AG09309 (cell line): ENCODE measurements around the gene PRIM2.
A peak's percentile ranks its signal among the peaks of the same experiment; 100 is the strongest.
"Not testable (repeated sequence)": the region's sequence is repeated elsewhere in the genome, so short reads cannot be mapped to it uniquely, and the experiment has no call there.

Experiments used
- DNase-seq: peaks from one replicate; pipeline ENCODE4 v3.0.0-alpha.2; 2010; ENCODE audit warnings: low read depth
- H3K4me3 ChIP-seq: 2 replicates; pipeline ENCODE4 v1.5.1; 2011; ENCODE audit warnings: mild to moderate bottlenecking, low read depth, low read length, moderate library complexity; ENCODE audit not compliant: control insufficient read depth

PRIM2 gene

DNA sequence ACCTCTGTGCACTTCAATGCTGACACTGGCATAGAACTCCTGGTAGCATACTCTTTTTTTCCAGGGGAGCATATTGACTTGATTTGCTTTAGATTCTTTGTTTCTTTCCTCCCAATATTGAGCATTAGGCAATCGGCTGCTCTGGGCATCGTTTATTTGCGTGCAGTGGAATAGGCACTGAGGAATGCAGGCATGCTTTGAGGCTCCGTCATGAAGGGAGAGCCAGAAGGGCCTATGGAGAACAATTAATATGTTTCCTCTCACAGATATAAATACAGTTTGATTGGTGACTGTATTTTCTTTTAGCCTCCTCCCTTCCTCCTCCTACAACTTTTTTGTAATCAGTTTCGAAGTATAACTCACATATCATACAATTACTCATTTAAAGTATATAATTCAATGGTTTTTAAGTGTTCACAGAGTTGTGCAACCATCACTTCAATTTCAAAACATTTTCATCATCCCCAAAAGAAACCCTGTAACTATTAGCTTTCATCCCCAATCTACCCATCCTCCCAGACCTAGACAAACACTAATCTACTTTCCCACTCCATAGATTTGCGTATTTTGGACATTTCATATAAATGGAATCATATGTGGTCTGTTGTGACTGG, 157.5 kb downstream of the PRIM2 start:
- peak; percentile 87 for DNase-seq
- not testable (repeated sequence) for H3K4me3 ChIP-seq

DNA sequence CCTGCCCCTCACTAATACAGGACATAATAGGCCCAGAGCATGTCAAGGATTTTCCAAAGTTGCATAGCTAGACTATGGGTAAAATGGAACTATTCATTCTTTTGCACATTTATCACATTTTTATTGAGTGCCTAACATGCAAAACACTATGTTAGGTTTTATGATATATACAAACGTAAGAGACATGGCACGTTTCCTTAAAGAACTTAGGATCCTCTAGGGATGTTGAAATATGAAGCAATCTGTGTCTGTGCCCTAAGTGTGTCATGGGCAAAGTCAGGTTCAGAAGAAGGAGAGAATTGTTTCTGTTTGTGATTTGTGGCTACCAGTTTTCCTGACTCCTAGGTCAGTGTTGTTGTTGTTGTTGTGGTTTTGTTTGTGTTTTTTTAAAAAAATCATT, 158.2 kb downstream of the PRIM2 start:
- DNase-seq, result peak; percentile 31
- not testable (repeated sequence) for H3K4me3 ChIP-seq

DNA sequence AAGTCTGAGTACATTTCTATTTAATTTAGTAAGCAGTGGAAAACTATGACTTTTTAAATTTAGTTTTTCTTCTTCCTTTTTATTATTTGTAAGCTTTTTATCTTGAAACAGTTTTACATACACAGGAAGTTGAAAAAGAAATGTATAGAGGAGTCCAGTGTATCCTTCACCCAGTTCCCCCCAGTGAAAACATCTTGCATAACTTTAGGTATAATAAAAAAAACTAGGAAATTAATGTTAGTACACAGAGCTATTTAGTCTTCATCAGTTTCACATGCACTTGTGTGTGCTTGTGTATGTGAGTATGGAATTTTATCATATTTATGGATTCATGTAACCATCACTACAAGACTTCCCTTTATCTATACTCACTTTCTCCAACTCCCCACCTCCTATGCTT, 162.8 kb downstream of the PRIM2 start:
- H3K4me3 ChIP-seq, DNase-seq: not testable (repeated sequence)

GRCh38 chr6:57481121-57481520, 163.7 kb downstream of the PRIM2 start:
- not testable (repeated sequence) for H3K4me3 ChIP-seq, DNase-seq

DNA sequence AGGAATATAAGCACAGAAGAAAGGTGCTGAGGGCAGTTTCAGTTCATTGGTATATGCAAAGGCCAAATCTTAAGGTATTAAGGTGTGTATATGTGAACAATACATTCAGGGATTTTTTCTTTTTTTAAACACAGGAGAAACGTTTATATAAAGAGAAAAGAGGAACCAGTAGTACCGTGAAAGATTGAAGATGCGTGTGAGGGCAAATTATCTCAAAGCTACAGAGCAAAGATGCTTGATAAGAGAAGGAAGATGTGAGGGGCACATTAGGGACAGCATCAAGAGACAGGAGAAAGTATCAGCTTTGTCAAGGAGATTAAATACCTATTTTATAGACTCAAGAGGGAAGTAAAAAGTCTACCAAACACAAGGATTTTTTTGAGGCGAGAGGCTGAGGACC, 165.0 kb downstream of the PRIM2 start:
- DNase-seq, result not testable (repeated sequence)

DNA sequence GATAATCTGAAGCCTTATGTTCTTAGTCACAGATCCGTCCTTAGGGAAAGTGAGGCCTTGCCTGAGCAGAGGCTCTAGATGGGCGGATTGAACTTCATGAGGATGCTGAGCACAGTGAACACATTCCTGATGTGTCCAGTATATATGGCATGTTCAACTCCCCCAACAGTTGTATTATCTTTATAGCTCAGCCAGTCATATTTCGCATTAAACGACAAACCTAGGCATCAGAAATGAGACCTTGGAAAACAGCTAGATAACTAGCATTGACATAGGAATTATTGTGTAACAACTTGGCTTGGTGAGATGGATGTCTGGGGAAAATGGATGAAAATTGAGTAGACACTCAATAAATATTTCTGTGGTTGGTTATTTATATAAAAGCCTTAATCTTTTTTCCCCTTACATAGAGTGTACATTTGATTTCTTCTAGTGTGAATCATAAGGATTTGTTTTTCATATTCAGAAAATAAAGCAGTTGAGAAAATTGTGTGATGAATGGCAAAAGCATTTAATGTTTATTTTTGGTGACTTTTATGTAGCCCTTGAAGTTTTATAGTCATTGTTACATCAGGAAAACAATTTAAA, 169.2 kb downstream of the PRIM2 start:
- DNase-seq, result peak; percentile 71
- not testable (repeated sequence) for H3K4me3 ChIP-seq

More for the DNA sequence above, 165.0 kb downstream of the PRIM2 start:
- not testable (repeated sequence) for H3K4me3 ChIP-seq

- DNase-seq, H3K4me3 ChIP-seq: not testable (repeated sequence)
These were observed 171.1 kb downstream of the PRIM2 start for GRCh38 chr6:57488551-57488950.

DNA sequence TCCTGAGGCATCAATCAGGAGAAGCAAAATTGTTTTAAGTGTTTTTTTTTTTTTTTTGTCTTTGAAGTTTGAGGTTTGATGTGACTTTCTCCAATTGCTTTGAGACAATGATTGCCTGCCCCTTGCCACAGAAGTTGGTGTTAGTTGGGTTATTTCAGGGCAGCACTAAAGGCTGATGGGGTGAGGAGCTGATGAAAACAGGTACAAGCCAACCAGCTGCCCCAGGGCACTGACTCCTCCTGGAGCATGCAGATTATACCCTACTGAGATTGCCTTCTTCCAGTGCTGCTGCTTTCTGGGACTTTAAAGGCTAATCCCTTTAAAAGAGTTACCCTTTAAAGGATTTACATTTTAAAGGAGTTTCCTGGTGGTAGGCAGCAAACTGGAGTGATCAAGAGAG, 172.5 kb downstream of the PRIM2 start:
- DNase-seq, H3K4me3 ChIP-seq: not testable (repeated sequence)

- not testable (repeated sequence) for DNase-seq, H3K4me3 ChIP-seq
These were observed 174.4 kb downstream of the PRIM2 start for GRCh38 chr6:57491795-57492194.

- not testable (repeated sequence) for DNase-seq, H3K4me3 ChIP-seq
These were observed 178.8 kb downstream of the PRIM2 start for GRCh38 chr6:57496251-57496650.

DNA sequence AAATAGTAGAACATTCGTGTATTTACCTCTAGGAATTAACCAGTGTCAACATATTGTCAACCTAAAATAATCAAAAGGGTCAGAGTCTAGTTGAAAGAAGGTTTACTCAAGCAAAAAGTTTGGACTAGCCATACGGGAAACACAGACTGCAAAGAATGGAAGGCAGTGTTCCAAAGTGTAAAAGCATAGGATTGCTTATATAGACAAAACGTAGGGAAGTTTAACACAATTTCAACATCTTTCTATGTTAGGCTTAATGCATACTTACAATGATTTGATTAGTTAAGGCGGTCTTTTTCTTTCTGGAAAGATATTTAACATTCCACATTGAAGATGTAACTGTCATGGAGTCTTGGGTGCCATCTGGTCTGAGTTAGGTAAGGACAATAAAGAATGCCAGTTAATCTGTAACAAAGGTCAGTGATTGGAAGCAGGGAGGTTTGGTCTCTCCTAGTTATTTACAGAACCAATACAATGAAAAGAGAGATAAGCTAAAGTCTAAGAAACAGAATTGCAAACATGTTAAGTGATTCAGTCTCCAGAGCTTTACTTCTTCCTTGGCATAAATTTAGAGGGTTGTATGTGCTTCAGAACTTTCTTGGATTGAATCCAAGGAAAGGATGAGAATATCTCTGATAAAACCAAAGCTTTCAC, 183.1 kb downstream of the PRIM2 start:
- peak; percentile 16 for DNase-seq
- not testable (repeated sequence) for H3K4me3 ChIP-seq

GRCh38 chr6:57502387-57502786, 185.0 kb downstream of the PRIM2 start:
- H3K4me3 ChIP-seq, result not testable (repeated sequence)

GRCh38 chr6:57505251-57505650, 187.8 kb downstream of the PRIM2 start:
- not testable (repeated sequence) for H3K4me3 ChIP-seq, DNase-seq

More at GRCh38 chr6:57502387-57502786, 185.0 kb downstream of the PRIM2 start:
- DNase-seq, result not testable (repeated sequence)

DNA sequence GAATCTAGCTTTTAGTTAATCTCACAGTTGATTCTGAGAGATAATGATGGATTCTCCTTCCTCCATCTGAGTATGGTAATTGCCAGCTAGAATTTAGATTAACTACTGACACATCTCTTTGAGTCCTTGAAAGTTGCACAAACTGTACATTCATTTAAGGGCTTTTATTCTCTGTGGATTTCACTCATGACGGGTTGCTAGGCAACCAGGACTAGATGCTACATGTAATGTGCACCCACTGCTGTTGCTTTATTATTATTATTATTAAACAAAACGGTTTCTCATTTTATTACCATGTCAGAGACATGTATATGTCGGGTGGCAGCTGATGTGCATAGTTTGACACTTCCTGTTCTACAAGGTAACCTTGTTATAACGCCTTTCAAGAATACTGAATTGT, 193.0 kb downstream of the PRIM2 start:
- H3K4me3 ChIP-seq, DNase-seq: not testable (repeated sequence)

GRCh38 chr6:57515171-57515570, 197.7 kb downstream of the PRIM2 start:
- DNase-seq, H3K4me3 ChIP-seq: not testable (repeated sequence)

DNA sequence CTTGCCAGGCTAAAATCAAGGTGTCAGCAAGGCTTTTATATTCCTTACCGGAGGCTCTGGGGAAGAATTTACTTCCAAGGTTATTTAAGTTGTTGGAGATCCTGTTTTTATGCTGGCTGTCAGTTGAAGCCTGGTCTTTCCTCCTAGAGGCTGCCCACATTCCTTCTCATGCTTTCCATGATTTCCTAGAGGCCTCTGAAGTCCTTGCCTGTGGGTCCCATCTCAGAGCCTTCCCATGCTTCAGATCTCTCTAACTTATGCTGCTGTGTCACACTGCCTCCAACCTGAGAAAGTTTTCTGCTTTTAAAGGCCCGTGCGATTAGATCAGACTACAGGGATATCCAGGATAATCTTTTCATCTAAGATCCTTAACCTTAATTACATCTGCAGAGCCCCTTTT, 198.4 kb downstream of the PRIM2 start:
- H3K4me3 ChIP-seq, DNase-seq: not testable (repeated sequence)

DNA sequence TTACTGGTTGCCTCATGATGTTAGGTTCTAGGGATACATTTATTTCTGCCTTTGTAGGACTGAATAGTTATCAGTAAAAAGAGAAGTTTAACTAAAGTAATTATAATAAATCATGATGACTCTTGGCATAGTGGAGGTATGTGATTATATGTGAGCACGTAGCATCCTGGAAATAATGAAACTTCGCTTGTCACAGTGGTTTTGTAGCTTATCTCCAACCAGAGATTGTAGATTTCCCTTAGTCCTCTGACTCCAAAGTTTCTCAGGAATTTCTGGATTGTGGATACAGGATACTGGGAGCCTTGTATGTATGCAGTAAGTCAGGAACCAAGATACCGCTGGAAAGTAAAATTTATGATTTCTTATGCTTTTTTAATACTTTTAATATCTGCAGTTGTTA, 199.3 kb downstream of the PRIM2 start:
- not testable (repeated sequence) for H3K4me3 ChIP-seq, DNase-seq

GRCh38 chr6:57519198-57519597, 201.8 kb downstream of the PRIM2 start:
- H3K4me3 ChIP-seq, DNase-seq: not testable (repeated sequence)

DNA sequence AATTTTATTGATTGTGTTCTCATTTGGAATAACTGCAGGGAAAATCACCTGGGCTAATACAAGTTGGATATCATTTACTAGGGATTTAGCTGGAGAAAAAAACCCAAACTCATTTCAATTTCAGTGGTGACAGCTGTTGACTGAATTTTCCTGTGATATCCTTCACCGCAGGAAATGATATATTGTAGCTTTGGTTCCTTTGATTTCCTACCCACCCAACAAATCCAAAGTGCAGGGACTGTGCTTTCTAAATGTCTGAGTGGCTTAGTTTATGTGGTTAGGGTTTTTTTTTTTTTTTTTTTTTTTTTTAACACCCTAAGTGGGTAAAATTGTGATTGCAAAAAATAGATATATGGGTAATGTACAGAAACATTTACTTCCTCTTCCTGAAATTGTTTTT, 203.7 kb downstream of the PRIM2 start:
- DNase-seq, H3K4me3 ChIP-seq: not testable (repeated sequence)

DNA sequence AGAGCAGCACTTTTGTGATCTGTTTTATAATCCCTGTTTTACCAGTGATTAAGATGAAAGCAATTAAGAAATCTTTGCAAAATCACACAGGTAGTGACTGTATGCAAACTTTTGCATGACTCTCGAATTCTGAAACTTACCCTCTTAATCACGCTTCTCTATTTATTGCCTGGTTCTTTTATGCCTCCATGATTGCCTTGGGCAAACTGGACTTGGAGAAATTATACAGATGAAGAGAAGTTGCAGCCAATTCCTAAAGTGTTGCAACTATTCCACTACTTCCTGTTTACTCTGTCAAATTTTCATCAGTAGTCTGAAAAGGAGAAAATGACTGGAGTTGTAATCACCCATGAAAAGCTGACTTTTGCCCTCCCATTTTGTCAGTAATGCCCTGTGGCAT, 205.8 kb downstream of the PRIM2 start:
- not testable (repeated sequence) for DNase-seq, H3K4me3 ChIP-seq
